Coronary artery (tissue), 2 donors: ENCODE results near the gene ACACA.
"Not testable (repeated sequence)": the region's sequence is repeated elsewhere in the genome, so short reads cannot be mapped to it uniquely, and the experiment has no call there.

Experiments
- DNase-seq: peaks from one replicate; pipeline ENCODE4 v3.0.0-alpha.2; 2017; ENCODE audit warnings: low spot score
- H3K27ac ChIP-seq, 2 donors: fragments of 200-600 bp; sonication (generic); one replicate each; pipeline ENCODE4 v1.5.1; 2016 to 2019
- H3K4me3 ChIP-seq: fragments of 200-600 bp; sonication (generic); 2 replicates; pipeline ENCODE4 v1.5.1; 2016; ENCODE audit warnings: mild to moderate bottlenecking, moderate library complexity
- TF ChIP-seq, protein P1 (sequence below): fragments of 200-600 bp; sonication (generic); IDR thresholded peaks from one replicate; pipeline ENCODE4 v1.5.1; 2019; ENCODE audit warnings: antibody characterized with exemption

ACACA gene

GRCh38 chr17:37081287-37081686, 325.3 kb downstream of the ACACA start:
- TF ChIP-seq, protein P1, sequence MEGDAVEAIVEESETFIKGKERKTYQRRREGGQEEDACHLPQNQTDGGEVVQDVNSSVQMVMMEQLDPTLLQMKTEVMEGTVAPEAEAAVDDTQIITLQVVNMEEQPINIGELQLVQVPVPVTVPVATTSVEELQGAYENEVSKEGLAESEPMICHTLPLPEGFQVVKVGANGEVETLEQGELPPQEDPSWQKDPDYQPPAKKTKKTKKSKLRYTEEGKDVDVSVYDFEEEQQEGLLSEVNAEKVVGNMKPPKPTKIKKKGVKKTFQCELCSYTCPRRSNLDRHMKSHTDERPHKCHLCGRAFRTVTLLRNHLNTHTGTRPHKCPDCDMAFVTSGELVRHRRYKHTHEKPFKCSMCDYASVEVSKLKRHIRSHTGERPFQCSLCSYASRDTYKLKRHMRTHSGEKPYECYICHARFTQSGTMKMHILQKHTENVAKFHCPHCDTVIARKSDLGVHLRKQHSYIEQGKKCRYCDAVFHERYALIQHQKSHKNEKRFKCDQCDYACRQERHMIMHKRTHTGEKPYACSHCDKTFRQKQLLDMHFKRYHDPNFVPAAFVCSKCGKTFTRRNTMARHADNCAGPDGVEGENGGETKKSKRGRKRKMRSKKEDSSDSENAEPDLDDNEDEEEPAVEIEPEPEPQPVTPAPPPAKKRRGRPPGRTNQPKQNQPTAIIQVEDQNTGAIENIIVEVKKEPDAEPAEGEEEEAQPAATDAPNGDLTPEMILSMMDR: no peak
- DNase-seq: no peak
- no peak overlapping the region for H3K4me3 ChIP-seq
- H3K27ac ChIP-seq: no peak overlapping the region

DNA sequence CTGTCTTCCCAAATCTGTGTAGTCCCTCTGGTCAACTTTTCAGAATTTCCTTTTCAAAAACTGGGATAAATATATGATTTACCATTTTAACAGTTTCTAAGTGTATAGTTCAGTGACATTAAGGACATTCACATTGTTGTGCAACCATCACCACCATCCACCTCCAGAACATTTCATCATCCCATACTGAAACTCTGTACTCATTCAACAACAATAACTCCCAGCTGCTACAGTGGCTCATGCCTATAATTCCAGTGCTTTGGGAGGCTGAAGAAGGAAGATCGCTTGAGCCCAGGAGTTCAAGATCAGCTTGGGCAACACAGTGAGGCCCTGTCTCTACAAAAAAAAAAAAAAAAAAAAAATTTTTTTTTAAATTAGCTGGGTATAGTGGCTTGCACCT, 326.9 kb downstream of the ACACA start:
- H3K4me3 ChIP-seq: no peak overlapping the region
- no peak overlapping the region for H3K27ac ChIP-seq
- DNase-seq: no peak
- TF ChIP-seq, protein P1: no peak

DNA sequence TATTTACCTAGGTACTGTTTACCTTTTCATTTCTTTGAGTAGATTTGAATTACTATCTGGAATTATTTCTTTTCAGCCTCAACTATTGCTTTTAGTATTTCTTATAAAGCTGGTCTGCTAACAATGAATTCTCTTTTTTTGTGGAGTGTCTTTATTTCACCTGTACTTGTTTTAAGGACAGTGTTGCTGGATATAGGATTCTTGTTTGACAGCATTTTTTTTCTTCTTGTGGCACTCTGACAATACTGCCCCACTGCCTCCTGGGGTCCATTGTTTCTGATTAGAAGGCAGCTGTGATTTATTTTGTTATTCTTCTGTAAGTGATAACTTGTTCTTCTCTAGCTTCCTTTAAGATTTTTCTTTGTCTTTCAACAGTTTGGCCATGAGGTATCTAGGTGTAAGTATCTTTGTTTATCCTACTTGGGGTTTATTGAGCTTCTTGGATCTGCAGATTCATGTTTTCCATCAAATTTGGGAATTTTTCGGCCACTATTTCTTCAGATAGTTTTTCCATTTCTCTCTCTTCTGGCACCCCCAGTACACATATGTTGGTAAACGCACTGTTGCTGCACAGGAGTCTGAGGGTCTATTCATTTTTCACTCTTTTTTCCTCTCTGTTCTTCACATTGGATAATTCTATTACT, 327.4 kb downstream of the ACACA start:
- TF ChIP-seq, protein P1: no peak
- H3K27ac ChIP-seq: no peak overlapping the region
- no peak for DNase-seq

DNA sequence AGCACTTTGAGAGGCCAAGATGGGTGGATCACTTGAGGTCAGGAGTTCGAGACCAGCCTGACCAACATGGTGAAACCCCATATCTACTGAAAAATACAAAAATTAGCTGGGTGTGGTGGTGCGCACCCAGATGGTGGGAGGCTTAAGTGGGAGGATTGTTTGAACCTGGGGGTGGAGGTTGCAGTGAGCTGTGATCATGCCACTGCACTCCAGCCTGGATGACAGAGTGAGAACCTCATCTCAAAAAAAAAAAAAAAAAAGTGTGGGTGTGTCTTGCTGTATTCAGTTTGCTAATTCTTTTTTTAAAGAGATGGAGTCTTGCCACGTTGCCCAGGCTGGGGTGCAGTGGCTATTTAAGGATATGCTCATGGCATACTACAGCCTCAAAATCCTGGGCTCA, 333.2 kb downstream of the ACACA start:
- not testable (repeated sequence) for H3K4me3 ChIP-seq, H3K27ac ChIP-seq, DNase-seq

More for the DNA sequence above, 327.4 kb downstream of the ACACA start:
- H3K4me3 ChIP-seq: no peak overlapping the region

DNA sequence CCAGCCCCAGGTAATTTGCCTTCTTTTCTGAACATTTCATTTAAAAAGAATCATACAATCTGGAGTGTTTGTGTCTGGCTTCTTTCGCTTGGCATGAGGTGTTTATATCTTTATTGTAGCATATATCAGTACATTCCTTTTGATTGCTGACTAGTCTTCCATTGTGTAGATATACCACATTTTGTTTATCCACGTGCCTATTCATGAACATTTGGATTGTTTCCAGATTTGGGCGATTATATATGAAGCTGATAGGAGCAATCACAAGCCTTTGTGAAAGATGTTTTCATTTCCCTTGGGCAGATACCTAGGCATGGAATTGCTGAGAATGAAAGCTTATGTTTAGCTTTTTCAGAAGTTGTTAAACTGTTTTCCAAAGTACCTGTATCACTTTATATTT, 337.5 kb downstream of the ACACA start:
- DNase-seq: no peak
- Histone ChIP-seq H3K27ac (no peak overlapping the region), H3K4me3 (no peak overlapping the region)
- TF ChIP-seq, protein P1: no peak

DNA sequence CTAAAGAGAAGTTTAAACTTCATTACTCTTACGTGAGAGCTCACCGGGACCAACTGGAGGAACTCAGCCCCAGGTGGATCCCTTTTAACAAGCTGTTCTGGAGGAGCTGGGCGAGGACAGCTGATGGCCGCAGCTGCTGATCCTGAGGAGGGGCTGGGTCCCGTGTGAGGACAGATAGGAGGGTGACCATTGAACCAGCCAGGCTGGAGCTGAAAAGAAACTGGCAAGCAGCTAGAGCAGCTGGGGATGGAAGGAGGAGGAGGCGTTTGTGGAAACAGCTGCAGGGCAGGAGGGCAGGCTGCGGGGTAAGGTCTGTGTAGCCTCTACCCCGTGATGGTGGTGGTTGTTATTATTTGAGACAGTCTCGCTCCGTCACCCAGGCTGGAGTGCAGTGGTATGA, 338.4 kb downstream of the ACACA start:
- H3K27ac ChIP-seq: no peak overlapping the region
- TF ChIP-seq, protein P1: no peak
- H3K4me3 ChIP-seq: no peak overlapping the region
- no peak for DNase-seq

DNA sequence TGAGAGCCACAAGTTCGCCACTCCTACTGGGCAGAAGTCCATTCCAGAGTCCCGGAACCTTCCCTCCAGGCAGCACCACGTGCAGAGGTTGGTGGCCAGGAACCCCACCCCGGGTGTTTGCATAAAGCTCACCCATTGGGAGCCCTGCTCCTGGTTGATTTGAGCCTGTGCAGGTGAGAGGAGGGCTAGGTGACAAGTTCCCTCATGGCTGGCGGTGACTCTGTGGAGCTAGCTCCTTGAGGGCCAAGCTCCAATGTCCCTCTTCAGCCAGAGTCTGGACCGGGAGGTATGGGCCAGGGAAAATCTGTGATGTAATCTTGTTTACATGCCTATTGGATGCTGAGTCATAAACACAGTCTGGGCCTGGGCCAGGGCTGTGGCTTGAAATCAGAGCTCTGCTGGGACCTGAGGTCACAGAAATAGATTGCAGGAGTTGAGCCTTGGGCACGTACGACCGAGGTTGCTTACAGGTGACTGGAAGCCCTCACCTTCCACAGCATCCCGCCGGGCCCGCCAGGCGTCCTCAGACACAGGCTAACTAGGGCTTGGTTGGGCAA, 339.0 kb downstream of the ACACA start:
- TF ChIP-seq, protein P1: no peak
- no peak for DNase-seq

More for the DNA sequence above, 339.0 kb downstream of the ACACA start:
- Histone ChIP-seq H3K27ac (no peak overlapping the region), H3K4me3 (no peak overlapping the region)
